Lower lobe of right lung (tissue), 2 donors: ENCODE measurements around the gene NCKAP1. TPM values are rescaled to one million over a fixed set of nuclear protein-coding genes. Genes with fewer than 3 reads are reported as not detected.

Source experiments
- ATAC-seq, 2 donors: fragments of 200-7000 bp; cut with Tn5 transposase; one replicate each; pipeline ENCODE4 v1.9.1; 2020 to 2022; ENCODE audit warnings: mild to moderate bottlenecking in 2 of 2, moderate library complexity in 2 of 2
- DNase-seq: peaks from one replicate; pipeline ENCODE4 v3.0.0-alpha.2; 2020
- H3K27ac ChIP-seq: fragments of 200-600 bp; one replicate; pipeline ENCODE4 v1.8.0; 2022
- H3K27me3 ChIP-seq: fragments of 200-600 bp; one replicate; pipeline ENCODE4 v1.8.0; 2022; ENCODE audit warnings: low read depth
- H3K36me3 ChIP-seq: fragments of 200-600 bp; one replicate; pipeline ENCODE4 v1.8.0; 2022; ENCODE audit warnings: mild to moderate bottlenecking
- H3K4me1 ChIP-seq: fragments of 200-600 bp; one replicate; pipeline ENCODE4 v1.8.0; 2022
- H3K4me3 ChIP-seq: fragments of 200-600 bp; one replicate; pipeline ENCODE4 v1.8.0; 2022; ENCODE audit warnings: mild to moderate bottlenecking
- H3K9me3 ChIP-seq: fragments of 200-600 bp; one replicate; pipeline ENCODE4 v1.8.0; 2022
- CTCF ChIP-seq: fragments of 200-600 bp; IDR thresholded peaks from one replicate; pipeline ENCODE4 v1.8.0; 2022; ENCODE audit warnings: antibody characterized with exemption, mild to moderate bottlenecking
- intact Hi-C: fragments of 100-400 bp; cut with DNase I; formaldehyde crosslinking; loops from one replicate; pipeline ENCODE4 v1.11.0; 2022
- total RNA-seq: library from RNA; stranded (reverse); fragmentation: NEBNext Ultra II Directional; extraction: Animal tissue kit (Norgen Biotek cat#: 25700); gene quantifications from one replicate; pipeline ENCODE4 v1.2.1, GENCODE V29; 2021
- donor health status: DM: no; HTN: yes; CAD: no; lungs with severe emphysema.

Gene NCKAP1
- total RNA-seq, 1 donor from 2014 or later, result 96.8 TPM

- Histone ChIP-seq H3K4me1 (no peaks in the 10 kb centered on the region), H3K9me3 (no peaks in the 10 kb centered on the region), H3K27me3 (no peaks in the 10 kb centered on the region), H3K36me3 (peaks cover 52% of the 10 kb centered on the region), H3K4me3 (no peak overlapping the region), H3K27ac (no peak overlapping the region)
- no peak for TF ChIP-seq CTCF
- DNase-seq, result no peak
- intact Hi-C loops, result no loop called here
- no peak for ATAC-seq
Observed at GRCh38 chr2:182949052-182949451, 89.2 kb downstream of the NCKAP1 start.

- Histone ChIP-seq H3K27me3 (no peaks in the 10 kb centered on the region), H3K4me1 (no peaks in the 10 kb centered on the region), H3K36me3 (peaks cover 41% of the 10 kb centered on the region), H3K27ac (no peak overlapping the region), H3K4me3 (no peak overlapping the region), H3K9me3 (no peaks in the 10 kb centered on the region)
- intact Hi-C loops, result no loop called here
- ATAC-seq (no peak), DNase-seq (no peak)
- TF ChIP-seq CTCF, result no peak
Observed at GRCh38 chr2:182946958-182947369, 91.3 kb downstream of the NCKAP1 start.

- ATAC-seq, result no peak
- Histone ChIP-seq H3K4me3 (no peak overlapping the region), H3K27me3 (no peaks in the 10 kb centered on the region), H3K27ac (no peak overlapping the region), H3K4me1 (no peaks in the 10 kb centered on the region), H3K36me3 (peaks cover 46% of the 10 kb centered on the region), H3K9me3 (no peaks in the 10 kb centered on the region)
- DNase-seq, result no peak
- intact Hi-C loops, result no loop called here
- TF ChIP-seq CTCF, result no peak
Observed at GRCh38 chr2:182943339-182943738, 94.9 kb downstream of the NCKAP1 start.

- Histone ChIP-seq H3K9me3 (no peaks in the 10 kb centered on the region), H3K4me3 (no peak overlapping the region), H3K27ac (no peak overlapping the region), H3K4me1 (no peaks in the 10 kb centered on the region), H3K36me3 (peaks cover 48% of the 10 kb centered on the region), H3K27me3 (no peaks in the 10 kb centered on the region)
- intact Hi-C loops, result no loop called here
- ATAC-seq, result no peak
- no peak for DNase-seq
- no peak for TF ChIP-seq CTCF
Observed at GRCh38 chr2:182942756-182943155, 95.5 kb downstream of the NCKAP1 start.

GRCh38 chr2:182941919-182942318 lies 96.3 kb downstream of the NCKAP1 start:
- intact Hi-C loops, result no loop called here
- DNase-seq (no peak), ATAC-seq (no peak)
- TF ChIP-seq CTCF, result no peak
- Histone ChIP-seq H3K4me3 (no peak overlapping the region), H3K9me3 (no peaks in the 10 kb centered on the region), H3K4me1 (no peaks in the 10 kb centered on the region), H3K27ac (no peak overlapping the region), H3K36me3 (peaks cover 48% of the 10 kb centered on the region), H3K27me3 (no peaks in the 10 kb centered on the region)

- Histone ChIP-seq H3K27ac (no peak overlapping the region), H3K4me1 (no peaks in the 10 kb centered on the region), H3K4me3 (no peak overlapping the region), H3K27me3 (no peaks in the 10 kb centered on the region), H3K36me3 (peaks cover 54% of the 10 kb centered on the region), H3K9me3 (no peaks in the 10 kb centered on the region)
- TF ChIP-seq CTCF, result no peak
- DNase-seq (no peak), ATAC-seq (no peak)
- intact Hi-C loops, result no loop called here
Observed at GRCh38 chr2:182941121-182941722, 97.0 kb downstream of the NCKAP1 start.
